GM04503 (cell line): ENCODE measurements around the gene PRPF19.
A peak's percentile ranks its signal among the peaks of the same experiment; 100 is the strongest.
"Not testable (repeated sequence)": the region's sequence is repeated elsewhere in the genome, so short reads cannot be mapped to it uniquely, and the experiment has no call there.

Source experiments
- DNase-seq: peaks from one replicate; pipeline ENCODE4 v3.0.0-alpha.2; 2012; ENCODE audit warnings: low read depth

Gene PRPF19

GRCh38 chr11:60923326-60923725, 16.9 kb upstream of the PRPF19 start:
- DNase-seq, result no peak

- DNase-seq, result no peak
These were observed 16.5 kb upstream of the PRPF19 start for GRCh38 chr11:60922906-60923305.

- no peak for DNase-seq
These were observed 15.5 kb upstream of the PRPF19 start for GRCh38 chr11:60921777-60922335.

GRCh38 chr11:60921259-60921658, 14.9 kb upstream of the PRPF19 start:
- no peak for DNase-seq

GRCh38 chr11:60919956-60920355, 13.6 kb upstream of the PRPF19 start:
- no peak for DNase-seq

GRCh38 chr11:60919320-60919719, 12.9 kb upstream of the PRPF19 start:
- DNase-seq, result no peak

- no peak for DNase-seq
These were observed 12.5 kb upstream of the PRPF19 start for GRCh38 chr11:60918939-60919265.

- no peak for DNase-seq
These were observed 12.0 kb upstream of the PRPF19 start for GRCh38 chr11:60918251-60918938.

- no peak for DNase-seq
These were observed 10.9 kb upstream of the PRPF19 start for GRCh38 chr11:60917267-60917666.

- DNase-seq, result no peak
These were observed 10.4 kb upstream of the PRPF19 start for GRCh38 chr11:60916669-60917206.

- DNase-seq, result no peak
These were observed 9.0 kb upstream of the PRPF19 start for GRCh38 chr11:60915248-60915914.

GRCh38 chr11:60914633-60915247, 8.4 kb upstream of the PRPF19 start:
- no peak for DNase-seq

GRCh38 chr11:60913793-60914632, 7.6 kb upstream of the PRPF19 start, which contains the start of gene TMEM109:
TSS of gene TMEM109 (plus strand) at chr11:60914158. CDS start at chr11:60919694, 5,536 bp downstream.
- peak; percentile 64 for DNase-seq

GRCh38 chr11:60912851-60913528, 6.6 kb upstream of the PRPF19 start:
- no peak for DNase-seq

GRCh38 chr11:60912223-60912850, 6.0 kb upstream of the PRPF19 start:
- no peak for DNase-seq

- DNase-seq, result no peak
These were observed 4.5 kb upstream of the PRPF19 start for GRCh38 chr11:60910711-60911380.

GRCh38 chr11:60910281-60910687, 3.9 kb upstream of the PRPF19 start:
- no peak for DNase-seq

- not testable (repeated sequence) for DNase-seq
These were observed 3.4 kb upstream of the PRPF19 start for GRCh38 chr11:60909680-60910280.

GRCh38 chr11:60908803-60909202, 2.4 kb upstream of the PRPF19 start:
- DNase-seq, result no peak
